ENCODE measurements around the gene NR2C1.

DNA sequence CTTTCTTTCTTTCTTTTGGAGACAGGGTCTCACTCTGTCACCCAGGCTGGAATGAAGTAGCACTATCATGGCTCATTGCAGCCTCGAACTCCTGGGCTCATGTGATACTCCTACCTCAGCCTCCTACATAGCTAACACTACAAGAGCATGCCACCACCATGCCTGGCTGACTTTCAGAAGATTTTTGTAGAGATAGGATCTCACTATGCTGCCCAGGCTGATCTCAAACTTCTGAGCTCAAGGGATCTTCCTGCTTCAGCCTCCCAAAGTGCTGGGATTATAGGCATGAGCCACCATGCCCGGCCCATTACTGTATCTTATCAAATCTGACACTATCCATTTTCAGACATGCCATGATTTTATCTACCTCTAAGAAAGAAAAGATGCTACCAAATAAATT lies 101.5 kb downstream of the NR2C1 start:
- TF ChIP-seq, protein P1, sequence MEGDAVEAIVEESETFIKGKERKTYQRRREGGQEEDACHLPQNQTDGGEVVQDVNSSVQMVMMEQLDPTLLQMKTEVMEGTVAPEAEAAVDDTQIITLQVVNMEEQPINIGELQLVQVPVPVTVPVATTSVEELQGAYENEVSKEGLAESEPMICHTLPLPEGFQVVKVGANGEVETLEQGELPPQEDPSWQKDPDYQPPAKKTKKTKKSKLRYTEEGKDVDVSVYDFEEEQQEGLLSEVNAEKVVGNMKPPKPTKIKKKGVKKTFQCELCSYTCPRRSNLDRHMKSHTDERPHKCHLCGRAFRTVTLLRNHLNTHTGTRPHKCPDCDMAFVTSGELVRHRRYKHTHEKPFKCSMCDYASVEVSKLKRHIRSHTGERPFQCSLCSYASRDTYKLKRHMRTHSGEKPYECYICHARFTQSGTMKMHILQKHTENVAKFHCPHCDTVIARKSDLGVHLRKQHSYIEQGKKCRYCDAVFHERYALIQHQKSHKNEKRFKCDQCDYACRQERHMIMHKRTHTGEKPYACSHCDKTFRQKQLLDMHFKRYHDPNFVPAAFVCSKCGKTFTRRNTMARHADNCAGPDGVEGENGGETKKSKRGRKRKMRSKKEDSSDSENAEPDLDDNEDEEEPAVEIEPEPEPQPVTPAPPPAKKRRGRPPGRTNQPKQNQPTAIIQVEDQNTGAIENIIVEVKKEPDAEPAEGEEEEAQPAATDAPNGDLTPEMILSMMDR (IDR thresholded peaks at IDR 0.05; ENCODE audit: low read depth, low read length, poor library complexity, severe bottlenecking), result no peak
- TF ChIP-seq EZH2phosphoT487 (IDR thresholded peaks at IDR 0.05; ENCODE audit: borderline replicate concordance, low read length), result no peak
